ENCODE measurements around the gene RFPL2.
"Not testable (repeated sequence)": the region's sequence is repeated elsewhere in the genome, so short reads cannot be mapped to it uniquely, and the experiment has no call there.

Gene RFPL2

DNA sequence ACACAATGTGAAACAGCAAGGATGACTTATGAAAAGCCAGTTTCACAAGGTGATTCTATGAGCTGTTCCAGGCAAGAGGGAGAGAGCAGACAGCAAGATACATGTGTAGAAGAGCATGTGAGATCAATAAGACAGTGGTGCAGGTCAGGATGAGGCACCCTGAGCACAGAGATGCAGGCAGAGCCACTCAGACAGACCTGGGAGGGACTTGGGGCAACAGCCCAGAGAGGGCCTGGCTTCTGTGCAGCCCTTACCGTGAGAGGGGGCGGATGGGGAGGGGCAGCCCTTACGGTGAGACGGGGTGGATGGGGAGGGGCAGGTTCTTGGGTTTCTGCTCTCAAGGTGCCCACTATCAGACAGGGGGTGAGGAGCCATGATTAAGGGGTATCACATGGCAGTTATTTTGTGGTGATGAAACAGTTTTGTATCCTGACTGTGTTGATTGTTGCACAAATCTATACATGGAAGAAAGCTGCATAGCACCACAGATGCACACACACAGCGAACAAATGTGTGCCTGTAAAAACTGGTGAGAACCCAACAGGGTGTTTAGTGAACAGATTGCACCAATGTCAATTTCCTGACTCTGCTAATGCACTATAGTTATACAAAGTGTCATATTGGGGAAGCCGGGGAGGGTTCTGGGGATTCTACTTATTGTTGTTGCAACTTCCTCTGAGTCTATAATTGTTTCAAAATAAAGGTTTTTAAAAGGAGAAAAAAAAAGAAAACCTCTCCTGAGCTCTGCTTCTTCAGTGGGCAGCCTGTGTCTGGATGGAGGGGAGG is 40.6 kb downstream of the RFPL2 start:
- DNase-seq (ENCODE audit: low spot score), result no peak

DNA sequence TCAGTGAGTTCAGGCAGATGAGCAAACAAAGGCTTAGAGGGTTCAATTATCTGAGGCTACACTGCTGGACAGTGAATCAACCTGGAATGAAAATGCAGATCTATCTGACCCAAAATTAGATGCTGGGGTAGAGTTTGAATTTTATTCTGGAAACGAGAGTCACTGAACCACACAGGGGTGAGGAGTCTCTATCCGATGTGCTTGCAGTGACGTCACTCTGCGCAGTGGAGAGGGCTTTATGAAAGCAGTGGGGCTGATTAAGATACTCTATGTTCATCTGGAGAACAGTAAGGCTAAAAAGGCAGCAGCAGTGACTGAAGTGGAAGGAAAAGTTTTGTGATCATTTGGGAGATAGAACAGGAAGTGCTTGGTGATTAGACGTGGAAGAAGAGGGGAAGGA is 44.5 kb downstream of the RFPL2 start:
- DNase-seq (ENCODE audit: low spot score), result not testable (repeated sequence)

- no peak for DNase-seq (ENCODE audit: low spot score)
Observed at GRCh38 chr22:32158712-32159533, 46.0 kb downstream of the RFPL2 start, which contains the start of gene C22orf42. C22orf42 (minus strand) TSS chr22:32159303; CDS start chr22:32159215, 88 bp downstream.

GRCh38 chr22:32157632-32158031 is 47.2 kb downstream of the RFPL2 start:
- not testable (repeated sequence) for DNase-seq (ENCODE audit: low spot score)

DNA sequence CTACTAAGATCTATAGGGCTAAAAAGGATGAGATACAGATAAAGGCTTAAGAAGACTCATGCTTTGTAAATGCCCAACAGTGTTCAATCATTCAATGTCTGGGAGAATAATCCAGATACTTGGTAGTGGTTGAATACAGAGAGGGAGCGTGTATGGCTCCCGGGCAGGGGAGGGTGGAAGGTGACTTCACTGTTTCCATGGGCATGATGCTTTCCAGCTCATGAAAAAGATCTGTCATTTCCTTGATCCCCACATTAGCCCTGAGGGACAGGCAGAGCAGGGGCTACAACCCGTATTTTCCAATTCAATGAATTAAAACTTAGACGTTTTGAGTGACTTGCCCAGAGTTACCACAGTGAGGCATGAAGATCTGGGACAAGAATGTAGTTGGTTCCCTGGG is 50.1 kb downstream of the RFPL2 start:
- not testable (repeated sequence) for DNase-seq (ENCODE audit: low spot score)

- DNase-seq (ENCODE audit: low spot score), result not testable (repeated sequence)
Observed at GRCh38 chr22:32151641-32152040, 53.2 kb downstream of the RFPL2 start.

GRCh38 chr22:32150647-32151046 is 54.2 kb downstream of the RFPL2 start:
- DNase-seq (ENCODE audit: low spot score), result not testable (repeated sequence)

GRCh38 chr22:32148372-32148771 is 56.5 kb downstream of the RFPL2 start:
- not testable (repeated sequence) for DNase-seq (ENCODE audit: low spot score)

- DNase-seq (ENCODE audit: low spot score), result not testable (repeated sequence)
Observed at GRCh38 chr22:32147128-32147527, 57.7 kb downstream of the RFPL2 start.

GRCh38 chr22:32144496-32145274 is 60.2 kb downstream of the RFPL2 start:
- no peak for DNase-seq (ENCODE audit: low spot score)

DNA sequence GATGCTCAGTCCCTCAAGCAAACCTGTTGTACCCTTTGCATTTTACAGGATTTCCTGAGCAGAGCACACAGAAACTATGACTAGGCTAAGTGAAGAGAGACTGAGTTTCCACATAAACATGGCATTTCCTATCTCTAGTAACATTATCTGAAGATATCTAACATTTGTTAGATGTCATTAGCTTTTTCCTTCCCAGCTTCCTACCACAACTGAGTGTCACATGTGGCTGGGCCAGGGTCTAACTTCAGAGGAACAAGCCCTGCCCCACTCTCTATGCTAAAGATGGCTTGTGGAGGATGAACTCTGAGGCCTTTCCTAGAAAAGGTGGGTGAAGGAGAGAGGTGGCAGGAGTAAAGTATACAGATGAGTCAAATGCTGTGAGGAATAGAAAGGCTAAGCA is 62.3 kb downstream of the RFPL2 start:
- no peak for DNase-seq (ENCODE audit: low spot score)

- DNase-seq (ENCODE audit: low spot score), result not testable (repeated sequence)
Observed at GRCh38 chr22:32140688-32141087, 64.2 kb downstream of the RFPL2 start.
